HG03135 (cell line): Measurements from ENCODE around the gene PKN1.
"Not testable (repeated sequence)": the region's sequence is repeated elsewhere in the genome, so short reads cannot be mapped to it uniquely, and the experiment has no call there.

Experiments used
- ATAC-seq: cut with Tn5 transposase; IDR thresholded peaks from one replicate; pipeline ENCODE4 v1.9.1; 2021; ENCODE audit warnings: mild to moderate bottlenecking, moderate library complexity; ENCODE audit not compliant: unreplicated experiment

Gene PKN1

GRCh38 chr19:14432791-14433553, at the start of gene PKN1:
TSS of gene PKN1 (plus strand) at chr19:14433306. CDS start at chr19:14433522, 216 bp downstream.
- no peak for ATAC-seq

- ATAC-seq: no peak
Measured at GRCh38 chr19:14383661-14384555, 49.2 kb upstream of the PKN1 start.

GRCh38 chr19:14385492-14385891, 47.6 kb upstream of the PKN1 start:
- no peak for ATAC-seq

- ATAC-seq: no peak
Measured at GRCh38 chr19:14390548-14390947, 42.6 kb upstream of the PKN1 start.

- no peak for ATAC-seq
Measured at GRCh38 chr19:14391156-14391821, 41.8 kb upstream of the PKN1 start.

GRCh38 chr19:14393329-14393728, 39.8 kb upstream of the PKN1 start:
- ATAC-seq: no peak

- ATAC-seq: no peak
Measured at GRCh38 chr19:14394167-14394566, 38.9 kb upstream of the PKN1 start.

GRCh38 chr19:14395262-14395661, 37.8 kb upstream of the PKN1 start:
- ATAC-seq: no peak

GRCh38 chr19:14395710-14396336, 37.3 kb upstream of the PKN1 start:
- no peak for ATAC-seq

- ATAC-seq: not testable (repeated sequence)
Measured at GRCh38 chr19:14396730-14397129, 36.4 kb upstream of the PKN1 start.

GRCh38 chr19:14397168-14397567, 35.9 kb upstream of the PKN1 start:
- not testable (repeated sequence) for ATAC-seq

GRCh38 chr19:14400951-14401431, 32.1 kb upstream of the PKN1 start:
- no peak for ATAC-seq

- no peak for ATAC-seq
Measured at GRCh38 chr19:14401468-14402195, 31.5 kb upstream of the PKN1 start.

GRCh38 chr19:14402332-14403144, 30.6 kb upstream of the PKN1 start:
- no peak for ATAC-seq

- ATAC-seq: not testable (repeated sequence)
Measured at GRCh38 chr19:14403145-14403930, 29.8 kb upstream of the PKN1 start.

- ATAC-seq: no peak
Measured at GRCh38 chr19:14404312-14404711, 28.8 kb upstream of the PKN1 start.

- ATAC-seq: no peak
Measured at GRCh38 chr19:14405380-14405757, 27.7 kb upstream of the PKN1 start.
